Chondrocyte (in vitro differentiated cells): ENCODE measurements around the gene FAT1. TPM values are rescaled to one million over a fixed set of nuclear protein-coding genes. Genes with fewer than 3 reads are reported as not detected.

Experiments
- DNase-seq: peaks from one replicate; pipeline ENCODE4 v3.0.0; 2021; ENCODE audit warnings: mixed read lengths, low spot score
- H3K27ac Mint-ChIP-seq: one replicate; pipeline ENCODE4 v1.8.0; 2021; ENCODE audit warnings: mild to moderate bottlenecking, moderate library complexity, mixed read lengths; ENCODE audit not compliant: unreplicated experiment
- H3K27me3 Mint-ChIP-seq: 2 replicates; pipeline ENCODE4 v1.8.0; 2021; ENCODE audit warnings: low read depth, mixed read lengths
- H3K36me3 Mint-ChIP-seq: 2 replicates; pipeline ENCODE4 v1.8.0; 2021; ENCODE audit warnings: low read depth, mixed read lengths
- H3K4me1 Mint-ChIP-seq: 2 replicates; pipeline ENCODE4 v1.8.0; 2021; ENCODE audit warnings: low read depth, mild to moderate bottlenecking, mixed read lengths
- H3K4me3 Mint-ChIP-seq: one replicate; pipeline ENCODE4 v1.8.0; 2021; ENCODE audit warnings: mild to moderate bottlenecking, moderate library complexity, mixed read lengths; ENCODE audit not compliant: unreplicated experiment
- H3K9me3 Mint-ChIP-seq: 2 replicates; pipeline ENCODE4 v1.8.0; 2021; ENCODE audit warnings: low read depth, mixed read lengths
- total RNA-seq: library from RNA; stranded (reverse); gene quantifications from 3 replicates; pipeline ENCODE4 v1.2.1, GENCODE V29; 2021
- TF ChIP-seq, protein P1 (sequence below): fragments of 200-600 bp; sonication (generic); IDR thresholded peaks from 2 replicates; pipeline ENCODE4 v1.5.0; 2021; ENCODE audit warnings: antibody characterized with exemption, mild to moderate bottlenecking, moderate library complexity

Gene FAT1
- total RNA-seq, 1 donor from 2014 or later: 671 TPM

DNA sequence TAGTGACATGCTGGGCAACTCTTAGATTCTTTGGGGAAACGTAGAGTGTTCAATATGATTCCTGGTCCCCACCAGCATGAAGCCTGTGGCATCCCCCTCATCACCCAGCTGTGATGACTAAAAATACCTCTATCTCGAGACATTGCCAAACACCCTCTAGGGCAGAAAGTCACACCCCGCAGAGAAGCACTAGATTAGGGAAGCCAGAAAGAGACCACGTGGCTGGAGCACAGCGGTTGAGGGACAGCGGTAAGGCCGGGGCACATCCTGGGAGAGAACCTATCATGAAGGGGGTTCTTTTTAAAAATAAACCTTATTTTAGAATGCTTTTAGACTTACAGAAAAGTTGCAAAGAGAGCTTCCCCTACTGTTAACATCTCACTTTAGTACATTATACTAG lies 11.0 kb downstream of the FAT1 start:
- Mint-ChIP-seq H3K36me3 (peaks cover 23% of the 10 kb centered on the region), H3K4me1 (peaks cover 70% of the 10 kb centered on the region), H3K4me3 (no peak overlapping the region), H3K9me3 (peaks cover 2% of the 10 kb centered on the region), H3K27me3 (no peaks in the 10 kb centered on the region), H3K27ac (peak overlapping the region; percentile 75)
- TF ChIP-seq, protein P1, sequence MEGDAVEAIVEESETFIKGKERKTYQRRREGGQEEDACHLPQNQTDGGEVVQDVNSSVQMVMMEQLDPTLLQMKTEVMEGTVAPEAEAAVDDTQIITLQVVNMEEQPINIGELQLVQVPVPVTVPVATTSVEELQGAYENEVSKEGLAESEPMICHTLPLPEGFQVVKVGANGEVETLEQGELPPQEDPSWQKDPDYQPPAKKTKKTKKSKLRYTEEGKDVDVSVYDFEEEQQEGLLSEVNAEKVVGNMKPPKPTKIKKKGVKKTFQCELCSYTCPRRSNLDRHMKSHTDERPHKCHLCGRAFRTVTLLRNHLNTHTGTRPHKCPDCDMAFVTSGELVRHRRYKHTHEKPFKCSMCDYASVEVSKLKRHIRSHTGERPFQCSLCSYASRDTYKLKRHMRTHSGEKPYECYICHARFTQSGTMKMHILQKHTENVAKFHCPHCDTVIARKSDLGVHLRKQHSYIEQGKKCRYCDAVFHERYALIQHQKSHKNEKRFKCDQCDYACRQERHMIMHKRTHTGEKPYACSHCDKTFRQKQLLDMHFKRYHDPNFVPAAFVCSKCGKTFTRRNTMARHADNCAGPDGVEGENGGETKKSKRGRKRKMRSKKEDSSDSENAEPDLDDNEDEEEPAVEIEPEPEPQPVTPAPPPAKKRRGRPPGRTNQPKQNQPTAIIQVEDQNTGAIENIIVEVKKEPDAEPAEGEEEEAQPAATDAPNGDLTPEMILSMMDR: no peak
- no peak for DNase-seq

- TF ChIP-seq, protein P1: no peak
- Mint-ChIP-seq H3K27me3 (no peaks in the 10 kb centered on the region), H3K9me3 (peaks cover 2% of the 10 kb centered on the region), H3K27ac (peak overlapping the region; percentile 52), H3K4me1 (peaks cover 69% of the 10 kb centered on the region), H3K4me3 (no peak overlapping the region), H3K36me3 (peaks cover 42% of the 10 kb centered on the region)
- no peak for DNase-seq
These were observed 13.0 kb downstream of the FAT1 start for GRCh38 chr4:186710521-186711119.

DNA sequence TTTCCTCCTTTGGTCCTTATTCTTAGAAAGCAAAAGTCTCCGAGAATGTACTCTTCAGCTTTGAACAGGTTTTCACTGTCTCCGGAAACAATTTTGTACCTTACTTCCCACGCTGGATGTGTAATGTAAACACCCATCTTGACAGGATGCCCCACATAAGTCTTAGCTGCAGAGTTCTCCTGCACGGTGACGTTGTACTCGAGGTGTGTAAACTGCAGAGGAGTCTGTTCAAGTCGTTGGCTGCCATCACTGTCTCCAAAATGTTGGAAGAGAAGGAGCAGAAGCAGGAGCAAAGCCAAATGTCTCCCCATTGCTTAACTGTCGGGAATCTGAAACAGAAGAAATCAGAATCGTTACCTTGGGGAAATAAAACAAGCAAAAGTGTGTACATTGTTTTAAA lies 14.1 kb downstream of the FAT1 start:
- TF ChIP-seq, protein P1: no peak
- Mint-ChIP-seq H3K27ac (no peak overlapping the region), H3K27me3 (no peaks in the 10 kb centered on the region), H3K36me3 (peaks cover 45% of the 10 kb centered on the region), H3K4me1 (peaks cover 67% of the 10 kb centered on the region), H3K4me3 (no peak overlapping the region), H3K9me3 (no peaks in the 10 kb centered on the region)
- no peak for DNase-seq

DNA sequence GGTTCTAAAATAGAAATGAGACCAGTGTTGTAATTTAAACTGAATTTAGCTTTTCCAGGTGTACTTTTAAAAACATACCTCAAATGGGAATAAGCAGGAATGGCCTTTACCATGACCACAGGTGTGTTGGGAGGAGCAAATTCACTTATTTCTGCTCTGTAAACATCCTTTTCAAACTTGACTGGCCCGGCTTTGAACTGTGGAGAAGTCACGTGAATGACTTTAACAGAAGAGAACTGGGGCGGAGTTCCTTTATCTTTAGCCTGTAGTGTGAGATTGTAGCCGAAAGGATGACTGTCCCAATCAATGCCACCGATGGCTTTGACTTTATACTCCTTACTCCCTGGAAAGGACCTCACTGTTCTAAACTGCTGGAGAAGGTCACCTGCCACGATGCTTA lies 15.1 kb downstream of the FAT1 start:
- H3K4me3 Mint-ChIP-seq: no peak overlapping the region
- H3K27me3 Mint-ChIP-seq: no peaks in the 10 kb centered on the region
- H3K27ac Mint-ChIP-seq: no peak overlapping the region
- no peaks in the 10 kb centered on the region for H3K9me3 Mint-ChIP-seq
- TF ChIP-seq, protein P1: no peak
- peaks cover 46% of the 10 kb centered on the region for H3K36me3 Mint-ChIP-seq
- H3K4me1 Mint-ChIP-seq: peaks cover 67% of the 10 kb centered on the region
- no peak for DNase-seq

DNA sequence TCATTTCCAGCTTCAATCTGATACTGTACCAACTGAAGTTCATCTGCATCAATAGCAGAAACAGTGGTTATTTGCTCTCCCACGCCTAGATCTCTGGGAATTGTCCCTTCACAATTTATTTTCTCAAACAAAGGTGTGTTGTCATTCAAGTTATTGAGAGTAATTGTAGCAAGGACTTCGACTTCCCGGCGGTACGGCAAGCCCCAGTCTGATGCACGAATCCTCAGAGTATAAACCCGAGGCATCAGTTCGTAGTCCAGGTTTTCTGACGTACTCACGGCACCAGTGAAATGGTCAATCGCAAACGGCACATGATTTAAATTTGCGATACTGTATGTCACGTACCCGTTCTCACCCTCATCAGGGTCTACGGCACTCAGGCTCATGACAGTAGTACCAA lies 15.7 kb downstream of the FAT1 start:
- peaks cover 48% of the 10 kb centered on the region for H3K36me3 Mint-ChIP-seq
- no peaks in the 10 kb centered on the region for H3K27me3 Mint-ChIP-seq
- no peak overlapping the region for H3K27ac Mint-ChIP-seq
- no peak overlapping the region for H3K4me3 Mint-ChIP-seq
- DNase-seq: no peak
- H3K4me1 Mint-ChIP-seq: peaks cover 67% of the 10 kb centered on the region
- TF ChIP-seq, protein P1: no peak
- no peaks in the 10 kb centered on the region for H3K9me3 Mint-ChIP-seq
